ENCODE results near the gene PPARA.

The PPARA gene

DNA sequence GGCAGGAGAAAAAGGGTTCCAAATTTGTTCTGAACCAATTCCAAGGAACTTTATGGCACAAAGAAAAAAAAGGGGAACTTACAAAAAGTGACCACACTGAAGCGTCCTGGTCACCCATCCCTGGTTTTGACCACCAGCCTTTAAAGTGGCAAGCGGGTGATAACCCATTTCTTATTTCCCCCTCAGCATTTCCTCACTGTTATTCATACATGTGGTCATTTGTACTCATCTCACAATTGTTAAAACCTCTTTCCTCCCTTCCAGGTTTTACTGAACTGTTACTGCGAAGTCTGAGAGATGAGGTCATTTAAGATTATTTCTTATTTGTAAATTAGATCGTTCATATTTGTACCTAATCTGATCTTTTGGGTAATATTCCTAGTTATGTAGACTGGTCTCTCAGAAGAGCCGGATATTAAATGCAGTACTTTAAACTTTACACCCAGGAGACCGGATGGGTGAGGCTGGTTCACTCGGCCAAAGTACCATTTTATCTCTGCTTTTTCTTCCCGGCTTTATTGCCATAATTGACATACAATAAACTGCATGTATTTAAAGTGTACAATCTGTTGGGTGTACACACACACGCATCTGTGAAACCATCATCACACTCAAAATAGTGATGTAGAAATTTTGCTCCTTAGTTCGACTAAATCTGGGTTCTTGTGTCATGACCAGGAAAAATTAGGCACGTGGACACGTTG is 52.7 kb downstream of the PPARA start:
- no peak overlapping the region for H3K27ac ChIP-seq
- no peak for TF ChIP-seq ZFX (IDR thresholded peaks at IDR 0.05; ENCODE audit: borderline replicate concordance)
- TF ChIP-seq, protein P1, sequence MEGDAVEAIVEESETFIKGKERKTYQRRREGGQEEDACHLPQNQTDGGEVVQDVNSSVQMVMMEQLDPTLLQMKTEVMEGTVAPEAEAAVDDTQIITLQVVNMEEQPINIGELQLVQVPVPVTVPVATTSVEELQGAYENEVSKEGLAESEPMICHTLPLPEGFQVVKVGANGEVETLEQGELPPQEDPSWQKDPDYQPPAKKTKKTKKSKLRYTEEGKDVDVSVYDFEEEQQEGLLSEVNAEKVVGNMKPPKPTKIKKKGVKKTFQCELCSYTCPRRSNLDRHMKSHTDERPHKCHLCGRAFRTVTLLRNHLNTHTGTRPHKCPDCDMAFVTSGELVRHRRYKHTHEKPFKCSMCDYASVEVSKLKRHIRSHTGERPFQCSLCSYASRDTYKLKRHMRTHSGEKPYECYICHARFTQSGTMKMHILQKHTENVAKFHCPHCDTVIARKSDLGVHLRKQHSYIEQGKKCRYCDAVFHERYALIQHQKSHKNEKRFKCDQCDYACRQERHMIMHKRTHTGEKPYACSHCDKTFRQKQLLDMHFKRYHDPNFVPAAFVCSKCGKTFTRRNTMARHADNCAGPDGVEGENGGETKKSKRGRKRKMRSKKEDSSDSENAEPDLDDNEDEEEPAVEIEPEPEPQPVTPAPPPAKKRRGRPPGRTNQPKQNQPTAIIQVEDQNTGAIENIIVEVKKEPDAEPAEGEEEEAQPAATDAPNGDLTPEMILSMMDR (IDR thresholded peaks at IDR 0.05): no peak

DNA sequence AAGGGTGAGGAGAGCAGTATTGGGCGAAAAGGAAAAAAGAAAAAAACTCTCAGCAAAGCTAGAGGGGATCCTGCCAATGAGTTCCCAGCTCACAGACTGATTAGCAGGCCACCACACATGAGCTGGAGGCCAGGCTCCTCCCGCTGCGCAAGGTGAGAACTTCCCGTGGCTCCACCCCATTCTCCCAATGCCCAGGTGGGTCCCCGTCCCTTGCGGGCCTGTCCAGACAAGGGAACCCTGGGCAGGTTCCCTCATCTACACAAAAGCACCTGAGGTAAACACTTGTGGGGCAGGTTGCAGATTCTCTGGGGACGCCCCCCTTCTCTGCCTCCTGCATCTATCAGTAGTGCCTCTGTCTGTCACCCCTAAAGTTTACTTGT is 53.3 kb downstream of the PPARA start:
- TF ChIP-seq ZFX (IDR thresholded peaks at IDR 0.05; ENCODE audit: borderline replicate concordance): no peak
- TF ChIP-seq, protein P1 (IDR thresholded peaks at IDR 0.05): no peak
- no peak overlapping the region for H3K27ac ChIP-seq

DNA sequence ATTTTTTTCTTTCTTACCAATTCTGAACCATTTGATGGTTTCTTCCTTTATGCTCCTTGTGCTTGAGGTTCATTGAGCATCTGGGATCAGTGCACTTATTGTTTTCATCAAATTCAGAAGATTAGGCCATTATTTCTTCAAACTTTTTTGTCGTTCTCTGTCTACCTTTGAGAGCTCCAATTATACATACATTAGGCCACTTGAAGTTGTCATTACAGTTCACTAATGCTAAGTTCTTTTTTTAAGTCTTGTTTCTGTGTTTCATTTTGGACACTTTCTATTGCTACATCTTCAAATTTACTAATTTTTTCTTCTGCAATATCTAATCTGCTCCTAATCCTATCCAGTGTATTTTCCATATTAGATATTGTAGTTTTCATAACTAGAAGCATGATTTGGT is 58.9 kb downstream of the PPARA start:
- no peak overlapping the region for H3K27ac ChIP-seq
- TF ChIP-seq ZFX (IDR thresholded peaks at IDR 0.05; ENCODE audit: borderline replicate concordance): no peak
- TF ChIP-seq, protein P1 (IDR thresholded peaks at IDR 0.05): no peak

DNA sequence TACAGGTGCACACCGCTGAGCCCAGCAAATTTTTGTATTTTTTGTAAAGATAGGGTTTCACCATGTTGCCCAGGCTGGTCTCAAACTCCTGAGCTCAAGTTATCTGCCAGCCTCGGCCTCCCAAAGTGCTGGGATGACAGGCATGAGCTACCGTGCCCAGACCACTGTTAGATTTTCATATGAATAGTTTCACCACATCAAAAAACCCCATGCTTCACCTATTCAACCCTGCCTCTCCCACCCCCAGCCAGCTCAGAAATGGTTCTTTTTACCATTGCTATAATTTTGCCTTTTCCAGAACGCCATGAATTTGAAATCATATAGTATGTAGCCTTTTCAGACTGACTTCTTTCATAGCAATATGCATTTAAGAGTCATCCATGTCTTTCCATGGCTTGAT is 61.9 kb downstream of the PPARA start:
- H3K27ac ChIP-seq: no peak overlapping the region
- TF ChIP-seq ZFX (IDR thresholded peaks at IDR 0.05; ENCODE audit: borderline replicate concordance): no peak
- TF ChIP-seq, protein P1 (IDR thresholded peaks at IDR 0.05): no peak

DNA sequence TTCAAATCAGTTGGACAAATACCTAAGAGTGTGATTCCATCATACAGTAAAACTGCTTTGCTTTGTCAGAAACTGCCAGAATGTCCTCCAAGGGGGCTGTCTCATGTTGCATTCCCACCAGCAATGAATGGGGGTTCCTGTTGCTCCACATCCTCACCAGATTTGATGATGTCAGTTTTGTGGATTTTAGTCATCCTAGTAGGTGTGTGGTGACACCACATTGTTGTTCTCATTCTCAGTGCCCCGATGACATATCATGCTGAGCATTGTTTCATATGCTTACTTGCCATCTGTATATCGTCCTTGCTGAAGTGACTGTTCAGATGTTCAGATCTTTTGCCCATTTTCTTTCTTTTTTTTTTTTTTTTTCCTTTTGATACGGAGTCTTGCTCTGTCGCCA is 62.7 kb downstream of the PPARA start:
- no peak for TF ChIP-seq ZFX (IDR thresholded peaks at IDR 0.05; ENCODE audit: borderline replicate concordance)
- TF ChIP-seq, protein P1 (IDR thresholded peaks at IDR 0.05): no peak
- H3K27ac ChIP-seq: no peak overlapping the region

DNA sequence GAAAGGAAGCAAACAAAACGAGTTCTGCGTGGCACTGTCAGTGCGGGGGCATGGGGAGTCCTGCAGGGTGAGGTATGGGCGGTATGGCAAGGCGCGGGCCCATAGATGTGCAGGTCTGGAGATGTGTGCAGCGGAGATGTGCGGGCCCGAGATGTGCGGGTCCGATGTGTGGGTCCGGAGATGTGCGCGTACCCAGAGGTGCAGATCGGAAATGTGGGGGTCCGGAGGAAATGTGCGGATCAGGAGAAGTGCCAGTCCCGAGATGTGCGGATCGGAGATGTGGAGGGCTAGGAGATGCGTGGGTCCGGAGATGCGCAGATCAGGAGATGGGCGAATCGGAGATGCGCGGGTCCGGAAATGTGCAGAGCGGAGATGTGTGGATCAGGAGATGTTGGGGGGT is 63.8 kb downstream of the PPARA start:
- no peak for TF ChIP-seq ZFX (IDR thresholded peaks at IDR 0.05; ENCODE audit: borderline replicate concordance)
- TF ChIP-seq, protein P1 (IDR thresholded peaks at IDR 0.05): no peak
- H3K27ac ChIP-seq: no peak overlapping the region

DNA sequence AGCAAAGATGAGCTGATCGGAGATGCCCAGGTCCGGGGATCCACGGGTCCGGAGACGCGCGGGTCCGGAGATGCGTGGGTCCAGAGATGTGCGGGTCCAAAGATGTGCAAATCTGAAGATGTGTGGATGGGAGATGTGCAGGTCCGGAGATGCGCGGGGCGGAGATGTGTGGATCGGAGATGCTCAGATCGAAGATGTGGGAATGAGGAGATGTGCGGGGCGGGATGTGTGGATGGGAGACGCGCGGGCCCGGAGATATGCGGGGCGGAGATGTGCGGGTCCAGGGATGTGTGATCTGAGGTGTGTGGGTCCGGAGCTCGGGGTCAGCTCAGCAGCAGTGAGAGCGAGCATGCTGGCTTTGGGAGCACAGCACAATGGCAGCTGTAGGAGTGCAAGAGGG is 64.3 kb downstream of the PPARA start:
- TF ChIP-seq ZFX (IDR thresholded peaks at IDR 0.05; ENCODE audit: borderline replicate concordance): no peak
- TF ChIP-seq, protein P1 (IDR thresholded peaks at IDR 0.05): no peak
- no peak overlapping the region for H3K27ac ChIP-seq
